ENCODE results near the gene FOXK2. TPM values are rescaled to one million over a fixed set of nuclear protein-coding genes. Genes with fewer than 3 reads are reported as not detected.
"Not testable (repeated sequence)": the region's sequence is repeated elsewhere in the genome, so short reads cannot be mapped to it uniquely, and the experiment has no call there.

FOXK2 gene
- total RNA-seq, 4 donors from 2014 or later = 30.5 to 43.3 (median 38.8) TPM

- Histone ChIP-seq H3K4me1 (peaks cover 16 to 25% of the 10 kb centered on the region in 2 donors), H3K9me3 (no peaks in the 10 kb centered on the region), H3K4me3 (replicated peaks in 1 of 3) (no peak overlapping the region), H3K27ac (no peak overlapping the region), H3K27me3 (no peaks in the 10 kb centered on the region), H3K36me3 (peaks cover 0 to 20% of the 10 kb centered on the region in 2 donors)
- DNase-seq = no peak
- intact Hi-C loops (cut with DNase I) = no loop called here
- TF ChIP-seq CTCF (IDR thresholded peaks at IDR 0.05) (no peak), POLR2A (IDR thresholded peaks at IDR 0.05) (no peak)
- 88 to 92% methylated on average over 6 of the region's 6 CpGs for WGBS, 2 donors
These were observed 52.3 kb downstream of the FOXK2 start for GRCh38 chr17:82571855-82572254.

- no peak overlapping the region for H3K27ac ChIP-seq
- 84 to 87% methylated on average over 11 of the region's 11 CpGs for WGBS, 2 donors
- H3K4me1 ChIP-seq = peaks cover 6 to 15% of the 10 kb centered on the region in 2 donors
- intact Hi-C loops (cut with DNase I) = no loop called here
- DNase-seq = no peak
- H3K27me3 ChIP-seq = no peaks in the 10 kb centered on the region
- no peaks in the 10 kb centered on the region for H3K9me3 ChIP-seq
- no peak overlapping the region for H3K4me3 ChIP-seq (replicated peaks in 1 of 3)
- peaks cover 0 to 20% of the 10 kb centered on the region in 2 donors for H3K36me3 ChIP-seq
- TF ChIP-seq CTCF (IDR thresholded peaks at IDR 0.05) (no peak), POLR2A (IDR thresholded peaks at IDR 0.05) (no peak)
These were observed 54.5 kb downstream of the FOXK2 start for GRCh38 chr17:82574041-82574440.

GRCh38 chr17:82575581-82576221 is 56.2 kb downstream of the FOXK2 start:
- H3K4me3 ChIP-seq (replicated peaks in 1 of 3); H3K27me3 ChIP-seq; H3K4me1 ChIP-seq; H3K27ac ChIP-seq; intact Hi-C loops (cut with DNase I); H3K9me3 ChIP-seq; DNase-seq: not testable (repeated sequence)
- peaks cover 0 to 20% of the 10 kb centered on the region in 2 donors for H3K36me3 ChIP-seq
- 88 to 97% methylated on average over 10 to 15 of the region's 52 CpGs for WGBS, 2 donors

GRCh38 chr17:82577300-82577699 is 57.8 kb downstream of the FOXK2 start:
- no peak for TF ChIP-seq CTCF (IDR thresholded peaks at IDR 0.05)
- no peak for TF ChIP-seq POLR2A (IDR thresholded peaks at IDR 0.05)
- 92% methylated on average over 17 to 18 of the region's 18 CpGs for WGBS, 2 donors
- intact Hi-C loops (cut with DNase I) = no loop called here
- no peaks in the 10 kb centered on the region for H3K4me1 ChIP-seq
- no peaks in the 10 kb centered on the region for H3K27me3 ChIP-seq
- peaks cover 0 to 16% of the 10 kb centered on the region in 2 donors for H3K36me3 ChIP-seq
- H3K27ac ChIP-seq = no peak overlapping the region
- H3K4me3 ChIP-seq (replicated peaks in 1 of 3) = no peak overlapping the region
- no peaks in the 10 kb centered on the region for H3K9me3 ChIP-seq
- DNase-seq = no peak

GRCh38 chr17:82579969-82580368 is 60.4 kb downstream of the FOXK2 start:
- H3K9me3 ChIP-seq; H3K27ac ChIP-seq; DNase-seq; H3K27me3 ChIP-seq; H3K4me3 ChIP-seq (replicated peaks in 1 of 3); intact Hi-C loops (cut with DNase I): not testable (repeated sequence)
- Histone ChIP-seq H3K36me3 (peaks cover 0 to 11% of the 10 kb centered on the region in 2 donors), H3K4me1 (peaks cover 5 to 11% of the 10 kb centered on the region in 2 donors)
- 83 to 93% methylated on average over 2 to 4 of the region's 4 CpGs for WGBS, 2 donors

- H3K27ac ChIP-seq = no peak overlapping the region
These were observed 62.7 kb downstream of the FOXK2 start for GRCh38 chr17:82582213-82582612.

More at GRCh38 chr17:82582213-82582612, 62.7 kb downstream of the FOXK2 start:
- Histone ChIP-seq H3K4me3 (replicated peaks in 1 of 3) (no peak overlapping the region), H3K4me1 (peaks cover 5 to 16% of the 10 kb centered on the region in 2 donors), H3K36me3 (peaks cover 0 to 10% of the 10 kb centered on the region in 2 donors), H3K9me3 (no peaks in the 10 kb centered on the region), H3K27me3 (no peaks in the 10 kb centered on the region)
- no peak for DNase-seq
- intact Hi-C loops (cut with DNase I) = no loop called here
- WGBS, 2 donors = 90 to 96% methylated on average over 8 of the region's 8 CpGs
- TF ChIP-seq CTCF (IDR thresholded peaks at IDR 0.05) (no peak), POLR2A (IDR thresholded peaks at IDR 0.05) (no peak)

Data from thyroid gland (tissue), 4 donors.